IPS-11a (cell line): ENCODE data around the gene SH3YL1.

Experiments
- H3K4me3 ChIP-seq: one replicate; pipeline ENCODE4 v1.5.1; 2013; ENCODE audit warnings: low read depth, low read length, control low read depth

Gene SH3YL1

DNA sequence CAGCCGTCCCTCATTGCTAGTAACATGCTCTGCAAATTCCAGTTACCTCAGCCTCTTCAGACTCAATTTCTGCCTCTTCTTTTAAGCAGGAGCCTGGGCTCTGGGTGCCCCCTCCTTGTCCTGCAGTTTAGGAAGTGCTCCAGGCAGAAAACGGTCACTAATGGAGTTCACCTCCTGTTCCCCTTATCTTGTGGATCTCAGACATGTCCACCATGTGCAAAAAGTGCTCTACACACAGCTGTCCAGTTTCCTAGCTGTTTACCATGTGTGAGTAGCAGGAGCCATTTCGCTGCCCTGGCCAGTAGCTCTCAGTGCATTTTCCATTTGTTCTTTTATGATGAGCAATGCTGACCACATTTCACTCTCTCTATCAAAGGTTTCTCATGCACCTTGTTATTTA, 4.9 kb downstream of the SH3YL1 start:
- no peak overlapping the region for H3K4me3 ChIP-seq

DNA sequence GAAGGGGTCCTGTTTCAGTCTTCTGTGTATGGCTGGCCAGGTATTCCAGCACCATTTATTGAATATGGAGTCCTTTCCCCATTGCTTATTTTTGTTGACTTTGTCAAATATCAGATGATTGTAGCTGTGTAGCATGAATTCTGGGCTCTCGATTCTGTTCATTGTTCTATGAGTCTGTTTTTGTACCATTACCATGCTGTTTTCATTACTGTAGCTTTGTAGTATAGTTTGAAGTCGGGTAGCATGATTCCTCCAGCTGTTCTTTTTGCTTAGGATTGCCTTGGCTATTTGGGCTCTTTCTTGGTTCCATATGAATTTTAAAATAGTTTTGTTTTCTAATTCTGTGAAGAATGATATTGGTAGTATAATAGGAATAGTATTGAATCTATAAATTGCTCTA, 6.0 kb downstream of the SH3YL1 start:
- no peak overlapping the region for H3K4me3 ChIP-seq

DNA sequence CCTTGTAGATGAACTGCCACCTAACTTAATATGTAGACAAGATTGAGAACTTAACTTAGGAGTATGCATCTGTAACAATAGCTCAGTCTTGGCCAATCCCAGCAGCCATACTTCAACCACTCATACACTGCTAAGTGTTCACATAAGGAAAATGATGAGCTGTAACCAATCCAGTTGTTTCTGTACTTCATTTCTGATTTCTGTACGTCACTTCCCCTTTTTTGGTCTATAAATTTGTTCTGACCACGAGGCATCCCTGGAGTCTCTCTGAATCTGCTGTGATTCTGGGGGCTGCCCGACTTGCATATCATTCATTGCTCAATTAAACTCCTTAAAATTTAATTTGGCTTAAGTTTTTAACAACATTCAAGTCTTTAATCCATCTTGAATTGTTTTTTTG, 6.4 kb downstream of the SH3YL1 start:
- no peak overlapping the region for H3K4me3 ChIP-seq

DNA sequence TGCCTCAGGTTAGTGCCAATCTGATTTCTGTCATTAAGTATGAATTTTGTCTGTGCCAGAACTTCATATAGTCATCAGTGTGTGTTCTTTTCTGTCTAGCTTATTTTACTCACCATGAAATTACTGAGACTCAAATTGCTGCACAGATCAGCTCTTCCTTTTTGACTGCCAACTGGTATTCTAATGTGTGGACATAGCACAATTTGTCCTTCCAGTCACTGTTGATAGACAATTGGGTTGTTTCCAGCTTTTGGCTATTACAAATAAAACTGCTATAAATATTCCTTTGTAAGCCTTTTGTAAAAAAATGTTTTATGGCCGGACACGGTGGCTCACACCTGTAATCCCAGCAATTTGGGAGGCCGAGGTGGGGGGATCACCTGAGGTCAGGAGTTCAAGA, 7.7 kb downstream of the SH3YL1 start:
- no peak overlapping the region for H3K4me3 ChIP-seq

DNA sequence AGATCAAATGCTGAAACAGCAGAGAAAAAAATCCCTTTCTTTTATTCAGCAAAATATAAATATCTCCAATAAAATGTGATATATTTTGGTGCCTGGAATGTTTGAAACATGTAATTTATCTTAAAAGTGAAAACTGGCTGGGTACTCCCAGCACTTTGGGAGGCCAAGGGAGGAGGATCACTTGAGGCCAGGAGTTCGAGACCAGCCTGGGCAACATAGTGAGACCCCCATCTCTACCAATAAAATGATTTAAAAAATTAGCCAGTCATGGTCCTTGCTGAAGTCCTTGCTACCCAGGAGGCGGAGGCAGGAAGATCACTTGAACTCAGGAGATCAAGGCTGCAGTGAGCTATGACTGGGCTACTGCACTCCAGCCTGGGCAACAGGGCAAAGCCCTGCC, 8.6 kb downstream of the SH3YL1 start:
- H3K4me3 ChIP-seq, result no peak overlapping the region

DNA sequence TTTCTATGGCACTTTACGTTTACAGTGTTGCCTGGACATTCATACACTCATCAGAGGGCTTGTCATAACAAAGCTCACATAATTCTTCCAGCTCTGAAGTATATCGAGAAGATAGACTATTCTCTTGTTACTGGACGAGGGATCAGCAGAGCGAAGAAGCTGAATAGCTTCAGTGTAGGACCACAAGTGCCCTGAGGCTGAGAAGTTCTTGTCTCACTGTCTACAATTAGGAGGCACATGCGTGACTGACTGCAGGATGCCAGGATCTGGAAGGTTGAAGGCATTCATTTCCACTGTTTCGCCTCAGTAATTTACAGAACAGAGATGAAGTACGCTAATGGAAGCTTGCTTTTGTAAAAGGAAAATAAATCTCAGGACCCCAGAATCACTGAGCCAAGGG, 9.6 kb downstream of the SH3YL1 start:
- H3K4me3 ChIP-seq, result no peak overlapping the region

DNA sequence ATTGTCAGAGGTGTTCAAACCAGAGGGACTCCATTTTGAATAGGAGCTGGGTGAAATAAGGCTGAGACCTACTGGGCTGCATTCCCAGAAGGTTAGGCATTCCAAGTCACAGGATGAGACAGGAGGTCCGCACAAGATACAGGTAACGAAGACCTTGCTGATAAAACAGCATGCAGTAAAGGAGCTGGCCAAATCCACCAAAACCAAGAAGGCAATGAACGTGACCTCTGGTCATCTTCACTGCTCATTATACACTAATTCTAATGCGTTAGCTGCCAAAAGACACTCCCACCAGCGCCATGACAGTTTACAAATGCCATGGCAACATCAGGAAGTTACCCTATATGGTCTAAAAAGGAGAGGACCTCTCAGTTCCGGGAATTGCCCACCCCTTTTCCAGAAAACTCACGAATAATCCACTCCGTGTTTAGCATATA, 10.6 kb downstream of the SH3YL1 start:
- no peak overlapping the region for H3K4me3 ChIP-seq

DNA sequence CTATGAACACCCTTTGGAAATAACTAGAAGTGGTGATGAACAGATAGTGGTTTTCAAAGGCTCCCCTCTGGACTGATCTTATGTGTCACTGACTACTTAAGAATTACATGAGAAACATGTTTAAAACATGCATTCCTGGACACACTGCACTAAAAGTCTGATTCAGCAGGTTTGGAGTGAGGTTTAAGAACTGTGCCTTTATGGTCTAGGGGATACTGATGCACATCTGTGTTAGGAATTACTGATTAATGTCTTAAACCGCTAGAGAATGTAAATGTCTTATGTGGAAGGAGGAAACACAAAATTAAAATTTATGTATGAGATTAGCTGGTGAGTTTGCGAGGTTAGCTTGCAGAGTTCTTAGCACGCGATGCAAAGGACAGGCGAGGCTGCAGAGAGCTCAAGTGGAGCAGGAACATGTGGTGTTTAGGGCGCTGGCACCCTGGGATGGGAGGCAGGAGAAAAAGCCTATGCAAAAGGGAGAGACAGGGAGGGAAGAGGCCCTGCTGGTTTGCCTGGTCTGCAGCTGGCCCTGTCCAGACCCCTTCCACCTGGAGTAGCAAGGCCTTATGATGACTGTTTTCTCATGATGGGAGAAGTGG, 11.7 kb downstream of the SH3YL1 start:
- no peak overlapping the region for H3K4me3 ChIP-seq

DNA sequence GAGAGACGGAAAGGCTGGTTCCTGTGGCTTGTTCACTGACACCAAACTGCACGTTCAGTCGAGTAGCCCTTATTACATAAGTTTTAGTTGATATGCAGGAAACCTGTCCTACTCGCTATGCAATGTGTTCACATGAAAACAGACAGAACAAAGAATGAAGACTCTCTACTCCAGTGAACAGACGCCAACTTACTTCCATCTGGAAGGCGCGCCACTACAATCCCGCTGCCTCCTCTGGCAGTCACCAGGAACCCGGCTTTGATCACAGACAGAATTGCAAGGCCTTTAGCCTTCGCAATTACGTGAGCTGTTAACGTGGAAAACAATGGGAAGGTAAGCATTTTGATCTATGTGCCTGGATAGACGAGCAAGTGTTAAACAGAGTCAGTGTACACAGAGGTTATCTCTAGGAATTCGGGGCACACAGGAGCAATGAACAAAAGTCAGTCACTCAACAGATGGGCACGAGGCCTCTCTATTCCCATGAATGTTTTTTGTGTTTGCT, 14.2 kb downstream of the SH3YL1 start:
- no peak overlapping the region for H3K4me3 ChIP-seq

DNA sequence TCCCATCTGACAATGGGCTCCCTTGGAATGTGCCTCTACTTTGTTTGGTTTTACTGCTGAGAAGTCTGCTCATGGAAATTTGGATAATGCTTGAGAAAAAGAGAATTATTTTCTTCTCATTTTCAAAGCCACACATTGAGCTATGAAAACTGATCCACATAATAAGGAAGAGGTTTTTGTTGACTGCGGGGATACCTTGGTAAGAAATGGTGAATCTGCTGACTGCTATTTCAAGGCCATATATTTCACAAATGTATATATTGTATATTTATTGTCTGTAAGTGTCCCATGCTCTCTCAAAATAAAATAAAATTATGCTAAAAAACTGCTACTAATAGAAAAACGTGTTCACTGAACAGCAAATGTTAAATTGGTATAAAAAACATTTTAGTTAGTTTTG, 15.1 kb downstream of the SH3YL1 start:
- no peak overlapping the region for H3K4me3 ChIP-seq

DNA sequence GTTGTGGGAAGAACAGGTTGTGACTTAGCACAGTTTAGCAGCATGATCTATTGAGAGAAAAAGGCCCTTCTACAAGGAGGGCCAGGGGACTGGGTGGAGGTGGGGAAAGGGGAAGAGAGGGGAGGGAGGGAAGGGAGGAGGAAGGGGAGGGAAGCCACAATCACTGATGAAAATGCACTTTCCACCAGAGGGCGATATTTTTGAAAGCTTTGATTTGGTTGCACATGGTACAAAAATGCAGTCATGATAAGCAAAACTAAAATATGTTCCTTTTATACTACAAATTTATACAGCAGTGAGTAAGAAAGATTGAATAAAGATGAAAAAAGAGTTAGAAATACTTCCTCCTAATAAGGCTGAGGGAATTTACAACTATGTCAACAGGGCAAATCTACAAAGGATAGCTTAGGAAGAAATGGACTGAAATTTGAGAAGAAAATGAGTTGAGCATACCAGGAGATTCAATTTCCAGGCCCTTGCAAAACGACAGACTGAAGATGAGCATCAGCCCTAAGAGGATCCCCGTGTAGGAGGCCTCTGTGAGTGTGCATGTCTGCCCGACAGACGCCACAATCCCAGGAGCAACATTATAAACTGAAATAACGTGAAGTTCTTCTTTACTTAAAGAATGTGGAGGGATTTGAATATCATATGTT, 17.2 kb downstream of the SH3YL1 start:
- no peak overlapping the region for H3K4me3 ChIP-seq

DNA sequence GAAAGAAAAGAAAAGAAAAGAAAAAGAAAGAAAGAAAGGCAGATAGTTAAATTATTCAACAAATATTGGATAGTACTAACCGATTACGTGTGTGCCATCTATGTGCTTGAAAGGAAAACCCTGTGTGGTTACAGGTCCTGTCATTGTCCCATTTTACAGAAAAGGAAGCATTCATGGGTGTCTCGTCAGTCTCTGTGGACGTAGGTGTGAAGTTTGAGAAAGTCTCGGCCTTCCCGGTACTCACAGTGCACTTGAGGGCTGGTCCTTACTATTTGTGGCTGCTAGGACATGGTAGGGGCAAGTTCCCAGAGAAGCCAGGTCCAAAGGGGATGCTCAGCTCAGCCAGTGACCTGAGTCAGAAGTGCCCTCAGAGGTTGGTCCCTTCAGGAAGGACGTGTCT, 19.3 kb downstream of the SH3YL1 start:
- no peak overlapping the region for H3K4me3 ChIP-seq

DNA sequence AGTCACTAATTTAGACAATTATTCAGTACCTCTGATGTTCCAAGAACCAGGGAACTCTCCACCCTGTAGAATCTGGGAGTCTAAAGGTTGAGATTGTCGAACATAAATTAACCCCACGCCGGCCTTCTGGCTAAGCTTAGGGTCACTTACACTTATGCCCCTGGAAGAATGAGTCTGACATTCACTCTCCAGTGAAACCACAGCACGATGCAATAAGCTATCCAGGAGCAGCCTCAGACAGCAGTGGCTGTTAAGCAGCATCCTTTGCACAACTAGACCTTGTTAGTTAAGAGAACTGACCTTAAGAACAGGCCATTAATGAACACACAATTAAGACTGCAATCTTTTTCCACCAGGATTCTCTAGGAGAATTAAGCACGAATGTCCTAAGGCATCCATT, 25.0 kb downstream of the SH3YL1 start:
- H3K4me3 ChIP-seq, result no peak overlapping the region

DNA sequence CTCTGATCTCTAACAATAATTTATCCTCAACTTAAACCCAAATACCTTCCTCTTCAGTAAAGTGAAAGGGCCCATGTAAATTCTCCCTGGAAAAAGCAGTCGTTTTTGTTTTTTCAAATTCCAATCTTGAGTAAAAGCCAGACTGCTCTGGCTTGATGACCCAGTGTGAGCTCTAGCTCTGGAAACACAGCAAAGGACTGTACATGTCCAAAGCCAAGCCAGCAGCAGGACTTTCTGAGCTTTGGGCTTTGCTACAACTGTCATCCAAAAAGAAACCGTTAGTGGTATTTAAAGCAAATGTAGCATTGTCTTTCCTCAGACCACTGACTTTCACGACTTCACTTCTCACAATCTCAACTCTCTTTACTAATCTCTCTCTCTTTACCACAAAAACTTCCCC, 25.4 kb downstream of the SH3YL1 start:
- no peak overlapping the region for H3K4me3 ChIP-seq

DNA sequence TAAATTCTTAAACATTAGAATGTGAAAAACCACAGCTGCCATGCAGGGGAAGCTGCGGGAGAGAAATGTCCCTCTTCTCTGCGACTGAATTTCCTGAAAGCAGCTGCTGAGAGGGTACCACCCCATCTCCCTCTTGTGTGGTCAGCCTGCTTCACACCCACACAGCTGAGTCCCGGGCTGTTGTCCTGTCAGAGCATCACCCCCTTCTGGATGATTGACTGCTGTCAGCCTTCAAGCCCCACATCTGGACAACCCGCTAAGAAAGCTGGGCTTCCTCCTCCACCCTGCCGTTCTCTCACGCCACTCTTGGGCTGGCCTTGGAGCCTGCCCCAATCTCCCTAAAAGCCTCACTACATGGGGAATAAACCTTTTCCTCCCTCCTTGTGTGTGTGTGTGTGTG, 26.0 kb downstream of the SH3YL1 start:
- no peak overlapping the region for H3K4me3 ChIP-seq

DNA sequence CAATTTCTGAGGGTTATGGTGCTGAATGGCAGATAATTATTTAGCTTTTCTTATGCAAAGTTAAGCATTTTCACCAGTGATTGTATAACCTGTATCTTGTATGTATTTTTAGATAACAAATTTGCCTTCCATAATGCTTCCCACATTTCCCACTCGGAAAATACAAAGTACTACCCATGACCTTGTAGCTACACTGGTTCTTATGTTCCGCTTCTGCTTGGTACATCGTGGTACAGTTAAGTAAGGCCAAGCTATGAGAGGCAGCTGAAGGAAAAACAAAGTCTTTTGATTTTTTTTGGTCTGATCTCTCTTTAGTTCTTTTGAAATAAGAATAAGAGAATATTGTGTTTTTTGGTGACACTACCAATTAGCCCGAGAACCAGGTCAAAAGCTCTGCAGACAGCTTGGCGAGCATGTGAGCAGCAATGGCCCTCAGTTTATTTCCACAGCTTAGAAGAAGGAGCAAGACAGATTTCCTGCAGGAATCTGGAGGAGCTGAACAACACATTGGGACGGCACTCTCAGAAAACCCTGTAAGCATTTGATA, 26.8 kb downstream of the SH3YL1 start:
- no peak overlapping the region for H3K4me3 ChIP-seq

DNA sequence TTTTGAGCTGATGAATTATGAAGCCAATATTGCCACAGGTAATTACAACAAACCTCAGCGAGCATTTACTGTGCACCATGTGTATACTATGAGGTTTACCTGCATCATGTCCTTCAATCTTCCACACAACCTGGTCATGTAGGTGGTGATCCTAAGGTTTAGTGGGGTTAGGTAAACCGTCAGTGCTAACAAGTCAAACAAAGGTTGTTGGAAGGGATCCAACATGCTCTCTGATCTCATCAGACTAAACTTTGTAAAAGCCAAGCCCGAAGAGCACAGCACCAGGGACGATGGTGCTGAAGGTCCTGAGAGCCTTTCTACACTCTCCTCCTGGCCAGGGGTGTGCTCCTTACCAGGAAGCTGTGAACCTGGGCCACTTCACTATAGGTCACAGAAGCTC, 29.4 kb downstream of the SH3YL1 start:
- no peak overlapping the region for H3K4me3 ChIP-seq

DNA sequence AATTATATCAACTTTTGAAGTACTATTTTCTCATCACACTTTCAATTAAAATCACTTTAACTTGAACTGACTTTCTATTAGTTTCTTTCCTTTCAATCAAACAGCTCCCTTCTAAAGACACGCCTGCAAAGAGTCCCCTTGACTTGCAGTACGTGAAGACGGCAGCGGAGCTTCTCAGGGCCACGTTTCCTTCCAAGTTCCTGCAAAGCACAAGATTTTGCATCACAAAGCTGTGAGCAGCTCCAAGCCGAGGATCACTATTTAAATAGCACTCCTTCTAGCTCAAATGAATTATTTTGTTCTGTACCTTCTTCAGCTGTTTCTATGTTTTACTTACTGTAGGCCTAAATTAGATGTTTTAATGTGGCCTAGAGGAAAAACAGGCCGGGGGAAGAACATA, 30.8 kb downstream of the SH3YL1 start:
- no peak overlapping the region for H3K4me3 ChIP-seq

DNA sequence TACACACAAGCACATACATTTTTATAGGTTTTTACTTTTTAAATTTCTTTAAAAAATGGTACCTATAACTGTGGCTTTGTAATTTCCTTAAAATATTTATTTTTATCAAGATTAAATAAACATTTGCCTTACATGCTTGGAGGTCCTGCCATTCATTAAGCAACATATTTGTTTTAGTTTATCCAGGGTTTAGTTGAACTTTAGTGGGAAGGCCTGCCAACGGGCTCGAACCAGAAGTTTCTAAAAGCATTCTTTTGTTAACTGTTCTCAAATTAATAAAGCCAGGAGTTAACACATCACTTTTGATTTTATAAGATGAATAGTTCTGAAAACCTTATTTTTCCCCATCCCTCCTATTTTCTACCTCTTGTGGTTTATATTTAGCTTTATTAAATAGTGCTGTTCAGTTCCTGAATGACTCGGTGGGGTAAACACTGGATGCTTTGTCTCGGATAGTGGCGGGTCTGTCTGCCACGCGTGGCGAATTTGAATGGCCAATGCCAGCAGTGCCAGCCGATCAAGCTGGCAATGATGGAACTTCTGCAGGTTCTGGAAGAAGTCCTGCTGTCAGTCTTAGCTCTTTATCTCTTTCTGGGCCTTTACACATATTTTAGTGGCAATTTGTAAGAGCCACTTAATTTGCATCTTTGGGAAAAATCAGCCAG, 32.2 kb downstream of the SH3YL1 start:
- no peak overlapping the region for H3K4me3 ChIP-seq

DNA sequence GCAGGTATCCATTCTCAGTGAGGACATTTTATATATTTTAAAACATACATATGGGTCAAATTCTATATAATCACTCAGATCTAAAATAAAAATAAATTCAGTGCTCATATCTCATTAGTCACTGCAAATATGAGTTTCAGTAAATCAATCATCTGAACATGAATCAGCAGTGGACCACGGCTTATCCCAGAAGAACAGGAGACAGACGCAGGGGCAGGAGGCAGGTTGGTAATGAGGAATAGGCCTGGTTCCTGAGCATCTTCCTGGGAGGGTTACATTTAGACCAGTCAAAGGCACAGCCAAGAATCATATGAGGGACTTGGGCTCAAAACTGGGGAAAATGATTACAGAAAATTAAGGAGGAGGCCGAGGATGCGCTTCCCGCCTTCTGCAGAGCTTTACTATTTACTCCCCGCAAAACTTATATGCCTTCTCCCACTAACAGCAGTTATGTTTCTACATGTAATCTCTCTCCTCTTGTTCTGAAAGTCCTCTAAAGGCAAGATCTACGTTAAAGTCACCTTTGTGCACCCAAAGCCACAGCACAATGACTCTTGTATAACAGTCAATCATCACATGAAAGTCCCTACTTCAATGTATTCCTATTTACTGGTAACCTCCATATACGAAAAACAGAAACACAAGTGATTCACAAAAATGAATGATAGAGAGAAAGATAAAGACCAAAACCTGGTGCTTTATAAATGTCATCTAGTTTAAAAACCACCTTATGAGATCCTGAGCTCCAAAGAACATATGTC, 35.1 kb downstream of the SH3YL1 start:
- H3K4me3 ChIP-seq, result no peak overlapping the region

DNA sequence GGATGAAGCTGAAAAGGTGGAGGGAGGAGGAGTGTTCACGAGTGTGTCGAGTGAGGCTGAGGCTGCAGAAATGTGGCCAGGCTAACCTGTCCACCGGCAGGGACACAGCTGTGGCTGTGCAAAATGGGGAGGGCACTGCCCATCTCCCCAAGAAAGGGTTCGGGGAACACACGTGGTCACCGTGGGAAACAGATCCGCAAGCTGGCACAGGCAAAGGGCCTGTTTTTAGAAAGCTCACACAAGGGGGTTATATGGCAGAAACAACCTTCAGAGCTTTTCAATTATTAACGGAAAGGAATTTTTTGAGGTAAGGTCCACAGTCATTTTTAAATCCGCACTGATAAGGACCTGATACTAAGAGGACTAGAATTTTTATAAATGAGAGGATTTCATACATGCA, 35.7 kb downstream of the SH3YL1 start:
- H3K4me3 ChIP-seq, result no peak overlapping the region
